Measurements from ENCODE around the gene IRS1. TPM values are rescaled to one million over a fixed set of nuclear protein-coding genes. Genes with fewer than 3 reads are reported as not detected.

IRS1 gene
- total and polyA plus RNA-seq, 8 donors = 13.3 to 43.5 (median 34.7) TPM

DNA sequence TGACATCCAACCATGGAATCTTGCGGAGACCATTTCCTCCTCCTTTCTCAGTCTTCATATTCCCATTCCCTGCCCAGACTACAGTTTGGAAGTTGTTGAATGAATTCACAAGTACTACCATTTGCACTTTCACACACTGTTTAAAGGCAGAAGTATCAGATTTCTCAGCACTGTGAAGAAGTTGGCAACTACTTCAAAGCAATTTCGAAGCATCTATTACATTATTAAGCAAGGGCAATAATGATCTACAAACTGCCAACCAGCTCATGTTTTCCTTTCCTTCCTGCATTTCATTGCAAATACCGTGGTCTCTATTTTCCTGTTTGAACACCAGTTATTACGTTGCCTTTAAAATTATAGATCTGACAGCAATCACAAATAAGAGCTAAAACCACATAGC, 105.5 kb downstream of the IRS1 start:
- no peak overlapping the region for H3K27ac ChIP-seq
- intact Hi-C loops (cut with DNase I) = no loop called here
- TF ChIP-seq, protein P1, sequence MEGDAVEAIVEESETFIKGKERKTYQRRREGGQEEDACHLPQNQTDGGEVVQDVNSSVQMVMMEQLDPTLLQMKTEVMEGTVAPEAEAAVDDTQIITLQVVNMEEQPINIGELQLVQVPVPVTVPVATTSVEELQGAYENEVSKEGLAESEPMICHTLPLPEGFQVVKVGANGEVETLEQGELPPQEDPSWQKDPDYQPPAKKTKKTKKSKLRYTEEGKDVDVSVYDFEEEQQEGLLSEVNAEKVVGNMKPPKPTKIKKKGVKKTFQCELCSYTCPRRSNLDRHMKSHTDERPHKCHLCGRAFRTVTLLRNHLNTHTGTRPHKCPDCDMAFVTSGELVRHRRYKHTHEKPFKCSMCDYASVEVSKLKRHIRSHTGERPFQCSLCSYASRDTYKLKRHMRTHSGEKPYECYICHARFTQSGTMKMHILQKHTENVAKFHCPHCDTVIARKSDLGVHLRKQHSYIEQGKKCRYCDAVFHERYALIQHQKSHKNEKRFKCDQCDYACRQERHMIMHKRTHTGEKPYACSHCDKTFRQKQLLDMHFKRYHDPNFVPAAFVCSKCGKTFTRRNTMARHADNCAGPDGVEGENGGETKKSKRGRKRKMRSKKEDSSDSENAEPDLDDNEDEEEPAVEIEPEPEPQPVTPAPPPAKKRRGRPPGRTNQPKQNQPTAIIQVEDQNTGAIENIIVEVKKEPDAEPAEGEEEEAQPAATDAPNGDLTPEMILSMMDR (IDR thresholded peaks at IDR 0.05) = no peak
- H3K4me1 ChIP-seq = peaks cover 9 to 20% of the 10 kb centered on the region in 2 donors
- DNase-seq (peak in 1 of 4 donors; percentile 47), ATAC-seq (peak; percentile 33)
- no peaks in the 10 kb centered on the region for H3K36me3 ChIP-seq
- peaks cover 0 to 5% of the 10 kb centered on the region in 2 donors for H3K27me3 ChIP-seq
- no peaks in the 10 kb centered on the region for H3K9me3 ChIP-seq
- no peak overlapping the region for H3K4me3 ChIP-seq

DNA sequence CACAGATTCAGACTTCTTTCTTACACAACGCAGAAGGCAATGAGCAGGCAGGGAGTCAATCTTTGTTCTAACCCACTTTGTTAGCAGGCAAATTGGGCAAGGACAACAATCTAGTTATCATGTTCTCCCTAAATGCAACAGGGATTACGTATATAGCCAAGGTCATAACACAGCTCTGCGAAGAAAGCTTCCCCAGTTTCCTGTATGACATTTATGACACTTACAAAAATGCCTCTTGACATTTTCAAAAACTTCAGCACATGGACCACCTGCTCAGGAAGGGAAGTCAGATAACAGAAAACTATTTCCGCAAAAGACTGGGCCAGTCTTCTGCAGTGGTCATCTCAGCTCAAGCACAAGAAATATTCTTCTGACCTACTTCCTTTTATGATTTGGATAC, 106.1 kb downstream of the IRS1 start:
- H3K9me3 ChIP-seq = no peaks in the 10 kb centered on the region
- H3K36me3 ChIP-seq = no peaks in the 10 kb centered on the region
- peaks cover 0 to 5% of the 10 kb centered on the region in 2 donors for H3K27me3 ChIP-seq
- no peak overlapping the region for H3K4me3 ChIP-seq
- intact Hi-C loops (cut with DNase I) = no loop called here
- ATAC-seq (no peak), DNase-seq (no peak)
- TF ChIP-seq, protein P1 (IDR thresholded peaks at IDR 0.05) = no peak
- H3K27ac ChIP-seq = no peak overlapping the region
- peaks cover 9 to 20% of the 10 kb centered on the region in 2 donors for H3K4me1 ChIP-seq

DNA sequence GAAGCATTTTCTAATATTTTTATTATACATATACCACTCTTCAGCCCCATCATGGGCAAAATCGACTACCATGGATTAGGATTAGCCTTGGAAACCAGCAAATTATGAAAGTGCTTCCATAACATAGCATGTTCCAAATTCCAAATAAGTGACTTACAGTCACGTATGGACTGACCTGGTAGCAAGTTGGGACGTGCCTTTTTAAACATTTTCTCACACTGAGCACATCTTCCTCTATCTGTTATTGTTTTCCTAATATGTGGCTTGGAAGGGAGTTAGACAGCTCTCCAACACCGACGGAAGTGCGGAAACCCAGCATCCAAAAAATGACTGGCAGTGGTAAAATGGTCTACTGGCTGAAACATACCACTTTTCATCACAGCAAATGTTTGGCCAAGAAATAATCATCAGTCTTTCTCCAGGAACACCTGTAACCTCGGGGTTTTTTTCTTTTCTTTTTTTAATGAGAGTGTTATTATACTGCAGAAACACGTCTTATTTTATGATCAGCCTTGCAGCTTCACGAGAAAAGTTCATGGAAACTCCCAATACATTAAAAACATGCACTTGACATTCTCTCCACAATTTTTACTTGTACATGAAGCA, 107.0 kb downstream of the IRS1 start:
- Histone ChIP-seq H3K9me3 (peaks cover 0 to 2% of the 10 kb centered on the region in 2 donors), H3K4me3 (no peak overlapping the region), H3K27me3 (peaks cover 0 to 5% of the 10 kb centered on the region in 2 donors), H3K27ac (no peak overlapping the region), H3K36me3 (no peaks in the 10 kb centered on the region), H3K4me1 (peaks cover 9 to 20% of the 10 kb centered on the region in 2 donors)
- TF ChIP-seq, protein P1 (IDR thresholded peaks at IDR 0.05) = no peak
- intact Hi-C loops (cut with DNase I) = no loop called here
- DNase-seq (no peak), ATAC-seq (no peak)

DNA sequence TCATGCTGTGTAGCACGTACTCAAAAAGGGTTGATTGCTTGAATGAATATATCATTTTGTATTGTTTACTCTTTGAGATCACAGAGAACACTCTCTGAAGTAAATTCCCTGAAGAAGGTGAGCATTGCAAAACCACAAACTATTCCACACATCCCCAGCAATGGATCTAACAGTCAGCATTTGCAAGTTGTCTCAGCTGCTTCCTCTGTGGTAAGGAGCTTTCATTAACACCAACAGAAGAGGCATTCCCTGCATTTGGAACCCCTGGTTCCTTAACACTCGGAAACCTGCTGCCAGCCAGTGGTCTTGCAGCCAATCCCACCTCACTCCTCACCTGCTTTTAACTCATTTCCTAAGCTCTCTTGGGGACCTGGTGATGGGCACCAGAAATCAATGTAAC, 108.4 kb downstream of the IRS1 start:
- no peak for DNase-seq
- H3K36me3 ChIP-seq = no peaks in the 10 kb centered on the region
- peaks cover 0 to 2% of the 10 kb centered on the region in 2 donors for H3K9me3 ChIP-seq
- TF ChIP-seq, protein P1 (IDR thresholded peaks at IDR 0.05) = no peak
- H3K4me3 ChIP-seq = no peak overlapping the region
- H3K27me3 ChIP-seq = peaks cover 0 to 5% of the 10 kb centered on the region in 2 donors
- H3K27ac ChIP-seq = no peak overlapping the region
- intact Hi-C loops (cut with DNase I) = no loop called here
- peaks cover 9 to 20% of the 10 kb centered on the region in 2 donors for H3K4me1 ChIP-seq
- no peak for ATAC-seq

DNA sequence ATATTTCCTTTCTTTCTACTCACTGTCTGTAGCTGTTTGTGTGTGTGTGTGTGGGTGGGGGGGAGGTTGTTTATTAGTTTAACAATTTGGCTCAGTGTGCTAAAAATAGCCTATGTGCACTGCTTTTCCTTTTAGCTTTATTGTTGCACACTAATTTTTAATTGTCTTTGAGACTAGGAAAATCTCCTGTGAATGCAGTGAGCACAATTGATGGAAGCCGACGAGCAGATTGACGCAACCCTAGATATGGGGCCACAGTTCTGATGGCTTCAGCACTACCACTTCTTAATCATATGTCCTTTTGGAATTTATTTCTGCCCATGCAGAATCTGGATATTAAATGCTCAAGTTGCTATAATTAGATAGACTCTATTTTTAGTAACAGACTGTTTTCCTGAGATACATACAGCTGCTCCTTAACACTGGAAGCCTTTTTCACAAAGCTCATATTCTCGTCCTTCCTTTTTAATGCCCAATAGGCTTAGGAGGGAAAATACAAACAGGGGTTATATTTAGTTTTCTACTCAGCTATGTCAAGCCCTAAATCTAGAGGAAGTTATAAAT, 109.1 kb downstream of the IRS1 start:
- Histone ChIP-seq H3K27me3 (peaks cover 0 to 5% of the 10 kb centered on the region in 2 donors), H3K27ac (no peak overlapping the region), H3K9me3 (peaks cover 0 to 2% of the 10 kb centered on the region in 2 donors), H3K36me3 (no peaks in the 10 kb centered on the region), H3K4me3 (no peak overlapping the region), H3K4me1 (peaks cover 9 to 20% of the 10 kb centered on the region in 2 donors)
- TF ChIP-seq, protein P1 (IDR thresholded peaks at IDR 0.05) = no peak
- ATAC-seq (no peak), DNase-seq (peak in 2 of 4 donors; percentile 59 to 66)
- intact Hi-C loops (cut with DNase I) = no loop called here
